GM11168 (cell line): ENCODE measurements around the gene KAZN.

Experiments used
- in situ Hi-C: fragments of 300-500 bp; cut with MboI; formaldehyde crosslinking; loops from one replicate; pipeline ENCODE4 v1.12.0; 2022; ENCODE audit warnings: low sequenced_read_pairs; ENCODE audit not compliant: unreplicated experiment

KAZN gene

GRCh38 chr1:15145327-15145726 lies 546.8 kb downstream of the KAZN start:
- in situ Hi-C loops = loop anchor here (25.0 kb wide), 1 partner anchor 292 kb away; the partner anchor contains the start of gene CTRC

GRCh38 chr1:15146142-15146680 lies 547.7 kb downstream of the KAZN start:
- in situ Hi-C loops = loop anchor here (25.0 kb wide), 1 partner anchor 291 kb away; the partner anchor contains the start of gene CTRC

DNA sequence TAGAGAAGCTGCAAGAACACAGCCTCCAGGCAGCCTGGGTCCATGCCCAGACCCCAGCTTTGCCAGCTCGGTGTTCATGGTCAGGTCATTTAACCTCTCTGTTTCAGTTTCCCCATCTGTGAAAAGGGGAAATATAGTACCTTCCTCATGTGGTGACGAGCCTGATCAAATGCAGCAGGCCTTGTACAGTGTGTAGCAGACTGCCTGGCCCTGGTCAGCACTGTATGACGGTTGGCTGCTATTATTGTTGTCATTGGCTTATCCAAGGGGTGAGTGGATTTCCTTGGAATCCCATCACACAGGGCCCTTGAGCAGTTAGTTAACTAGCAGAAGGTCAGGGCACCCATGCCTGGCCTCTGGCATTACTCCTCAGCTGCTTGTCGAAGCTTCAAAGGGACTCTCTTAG lies 548.5 kb downstream of the KAZN start:
- in situ Hi-C loops = loop anchor here (25.0 kb wide), 1 partner anchor 290 kb away; the partner anchor contains the start of gene CTRC

GRCh38 chr1:15148004-15148403 lies 549.5 kb downstream of the KAZN start:
- in situ Hi-C loops = loop anchor here (25.0 kb wide), 1 partner anchor 289 kb away; the partner anchor contains the start of gene CTRC

- in situ Hi-C loops = loop anchor here (25.0 kb wide), 1 partner anchor 289 kb away; the partner anchor contains the start of gene CTRC
Measured at GRCh38 chr1:15148475-15148874, 550.0 kb downstream of the KAZN start.

DNA sequence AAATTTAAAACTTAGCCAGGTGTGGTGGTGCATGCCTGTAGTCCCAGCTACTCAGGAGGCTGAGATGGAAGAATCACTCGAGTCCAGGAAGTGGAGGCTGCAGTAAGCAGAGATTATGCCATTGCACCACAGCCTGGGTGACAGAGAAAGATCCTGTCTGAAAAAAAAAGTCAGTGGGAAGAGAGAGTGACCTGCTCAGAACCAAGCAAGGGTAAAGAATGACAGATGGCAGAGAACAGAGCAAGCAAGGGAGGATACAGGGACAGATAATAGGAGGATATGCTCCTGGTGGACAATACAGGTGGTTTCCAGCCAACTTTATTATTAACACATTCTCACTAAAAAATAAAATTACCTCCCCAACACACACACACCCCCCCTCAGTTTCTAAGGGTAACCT lies 550.5 kb downstream of the KAZN start:
- in situ Hi-C loops = loop anchor here (25.0 kb wide), 1 partner anchor 288 kb away; the partner anchor contains the start of gene CTRC

DNA sequence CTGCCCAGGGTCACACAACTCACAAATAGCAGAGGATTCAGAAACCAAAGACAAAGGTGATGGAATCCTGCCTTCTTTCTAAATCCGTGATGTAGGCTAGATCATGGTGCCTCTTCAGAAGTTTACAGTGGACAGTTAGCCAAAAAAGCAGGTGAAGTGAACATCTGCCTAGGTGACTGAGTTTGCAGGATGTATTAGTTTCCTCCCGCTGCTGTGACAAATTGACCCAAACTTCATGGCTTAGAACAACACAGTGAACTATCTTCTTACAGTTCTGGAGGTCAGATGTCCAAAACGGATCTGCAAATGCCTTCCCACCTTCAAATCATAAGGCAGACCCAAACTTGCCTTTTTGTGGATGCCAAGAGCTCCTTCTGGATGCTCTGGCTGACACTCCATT lies 551.9 kb downstream of the KAZN start:
- in situ Hi-C loops = loop anchor here (10.0 kb wide), 1 partner anchor 104 kb away; no protein-coding TSS in a partner anchor

DNA sequence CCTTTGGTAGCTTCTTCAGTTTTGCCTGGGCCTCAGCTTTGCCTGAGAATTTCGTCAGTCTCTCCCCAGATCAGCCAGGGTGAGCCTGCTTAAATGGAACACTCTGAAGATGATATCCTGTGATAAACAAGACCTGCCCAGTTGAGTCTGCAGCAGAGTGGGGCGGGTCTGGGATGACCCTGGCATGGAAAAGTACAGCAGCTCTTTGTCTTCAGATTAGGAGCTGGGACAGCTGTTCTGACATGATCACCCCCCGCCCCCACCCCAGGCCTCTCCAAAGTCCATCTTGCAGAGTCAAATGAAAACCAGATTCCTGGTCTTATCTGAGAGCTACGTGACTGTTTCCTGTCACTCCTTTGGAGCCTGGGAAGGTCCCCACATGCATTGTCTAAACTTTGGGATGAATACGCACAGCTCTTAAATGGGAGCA lies 552.9 kb downstream of the KAZN start:
- in situ Hi-C loops = loop anchor here (10.0 kb wide), 1 partner anchor 103 kb away; no protein-coding TSS in a partner anchor

- in situ Hi-C loops = loop anchor here (10.0 kb wide), 1 partner anchor 103 kb away; no protein-coding TSS in a partner anchor
Measured at GRCh38 chr1:15151871-15152270, 553.4 kb downstream of the KAZN start.

DNA sequence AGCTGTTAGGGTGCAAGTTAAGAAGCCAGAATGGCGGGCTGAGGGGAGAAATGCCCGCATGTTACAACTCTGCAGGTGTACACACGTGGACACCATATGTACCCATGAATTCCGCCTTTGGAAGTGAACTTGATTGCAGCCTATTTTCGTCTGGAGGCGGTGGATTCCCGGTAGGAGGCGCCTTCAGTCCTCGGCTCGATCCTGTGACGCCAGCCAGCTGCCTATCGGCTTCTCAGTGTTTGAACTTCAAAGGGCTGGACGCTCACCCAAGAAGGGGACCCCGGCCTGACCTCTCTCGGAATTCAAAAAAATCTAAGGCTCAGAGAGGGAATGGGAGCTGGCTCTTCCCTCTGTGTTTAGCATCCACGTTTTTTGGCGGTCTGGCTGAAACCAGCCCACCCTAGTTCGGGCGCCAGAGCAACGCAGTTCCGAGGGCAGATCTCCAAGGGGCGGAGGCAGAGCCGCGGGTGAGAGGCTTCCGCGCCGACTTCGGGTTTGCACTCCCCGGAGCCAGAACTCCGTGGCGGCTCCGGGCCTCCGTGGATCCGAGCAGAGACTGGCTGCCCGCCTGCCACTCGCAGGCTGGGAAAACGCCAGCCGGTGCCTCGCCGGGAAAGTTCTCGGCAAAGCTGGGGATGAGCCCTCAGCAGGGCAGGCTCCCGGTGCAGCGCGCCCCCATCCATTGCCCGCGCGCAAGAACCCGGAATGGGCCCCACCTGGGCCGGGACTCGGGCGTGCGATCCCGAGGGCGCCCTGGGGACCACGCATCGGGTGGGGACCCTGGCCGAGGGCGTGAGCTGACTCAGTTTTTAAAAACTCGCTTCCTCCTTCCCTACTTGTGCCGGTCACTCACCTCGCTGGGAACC lies 554.1 kb downstream of the KAZN start:
- in situ Hi-C loops = loop anchor here (10.0 kb wide), 1 partner anchor 102 kb away; no protein-coding TSS in a partner anchor

DNA sequence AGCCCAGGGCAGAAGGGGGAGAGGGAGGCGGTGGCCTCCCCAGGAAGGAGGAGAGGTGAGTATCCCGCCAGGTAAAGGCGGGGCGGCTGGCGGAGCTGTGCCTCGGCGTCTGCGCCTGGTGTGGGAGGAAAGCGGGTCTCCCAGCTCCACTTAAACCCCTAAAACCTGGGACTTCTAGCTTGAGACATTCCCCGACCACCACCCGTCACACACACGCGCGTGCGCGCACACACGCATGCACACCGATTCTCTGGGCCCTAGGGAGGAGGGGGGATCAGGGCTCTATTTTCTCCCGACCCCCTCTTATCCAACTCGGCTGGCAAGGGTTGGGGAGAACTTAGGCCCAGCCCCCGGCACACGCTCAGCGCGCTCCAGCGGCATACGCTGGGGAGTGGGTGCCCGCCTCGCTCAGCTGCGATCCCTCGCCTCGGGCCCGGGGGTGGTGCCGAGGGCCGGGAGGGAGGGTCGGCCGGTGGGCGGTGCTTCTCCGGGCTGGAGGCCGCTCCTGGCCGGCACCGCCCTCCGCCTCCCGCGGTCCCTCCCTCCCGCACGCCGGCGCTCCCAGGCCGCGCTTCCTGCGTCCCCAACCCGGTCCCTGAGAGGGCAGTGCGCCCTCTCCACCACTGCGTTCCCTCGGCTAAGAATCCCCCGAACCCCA lies 554.8 kb downstream of the KAZN start, which contains the start of gene TMEM51:
TMEM51 (plus strand) TSS at position 564 of the 658 bp plus-strand sequence. CDS start 61,341 bp downstream, outside the sequence.
- in situ Hi-C loops = loop anchor here (10.0 kb wide), 1 partner anchor 101 kb away; no protein-coding TSS in a partner anchor

DNA sequence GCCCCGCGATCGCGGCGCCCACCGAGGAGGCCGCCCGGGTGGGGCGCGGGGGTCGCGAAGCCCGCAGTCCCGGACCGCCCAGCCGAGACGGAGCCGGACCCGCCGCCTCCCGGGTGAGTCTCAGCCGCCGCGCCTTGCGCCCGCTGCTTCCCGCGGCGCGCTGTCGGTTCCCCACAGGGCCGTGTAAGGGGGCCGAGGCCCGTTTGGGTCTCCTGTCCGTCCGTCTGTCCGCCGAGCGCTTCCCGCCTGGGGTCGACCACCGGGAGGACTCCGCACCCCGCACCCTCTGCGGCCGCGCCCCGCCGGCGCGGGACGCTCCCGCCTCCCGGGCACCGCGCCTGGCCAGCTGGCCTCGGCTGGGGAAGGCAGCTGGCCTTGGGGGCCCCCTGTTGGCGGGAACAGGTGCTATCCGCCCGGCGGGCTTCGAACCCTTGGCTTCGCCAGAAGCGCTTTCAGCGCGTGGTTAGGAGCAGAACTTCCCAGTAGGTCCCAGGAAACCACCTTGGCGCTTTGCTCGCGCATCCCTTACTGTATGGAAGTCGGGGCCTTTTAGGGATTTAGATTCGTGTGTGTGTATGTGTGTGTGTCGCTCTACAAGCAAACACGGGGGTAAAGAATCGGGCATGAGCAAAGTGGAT lies 555.5 kb downstream of the KAZN start:
- in situ Hi-C loops = loop anchor here (10.0 kb wide), 1 partner anchor 101 kb away; no protein-coding TSS in a partner anchor

DNA sequence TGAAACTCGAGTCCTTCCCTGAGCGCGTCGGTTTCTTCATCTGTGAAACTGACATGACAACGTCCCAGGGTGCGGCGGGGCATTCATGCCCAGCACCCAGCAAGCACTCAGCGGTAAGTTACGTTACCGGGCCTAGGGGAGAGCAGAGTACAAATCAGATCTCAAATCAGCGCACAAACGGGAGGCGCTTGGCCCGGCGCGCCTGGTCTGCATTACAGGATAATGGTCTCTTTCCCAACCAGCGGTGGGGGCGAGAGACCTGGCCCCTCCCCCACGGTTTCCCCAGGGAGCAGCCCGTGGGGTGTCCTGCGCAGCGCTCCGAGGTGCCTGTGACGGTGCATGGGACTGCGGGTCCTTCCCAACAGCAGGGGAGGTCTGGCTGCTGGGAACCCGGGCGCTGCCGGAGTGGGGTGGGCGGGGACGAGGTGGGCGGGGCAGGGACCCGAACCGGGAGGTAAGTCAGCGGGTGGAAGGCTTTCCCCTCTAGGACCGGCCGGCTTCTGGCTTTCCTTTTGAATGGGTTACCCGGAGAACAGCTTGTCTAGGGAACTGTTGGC lies 556.1 kb downstream of the KAZN start:
- in situ Hi-C loops = loop anchor here (10.0 kb wide), 1 partner anchor 100 kb away; no protein-coding TSS in a partner anchor

GRCh38 chr1:15155191-15155590 lies 556.7 kb downstream of the KAZN start:
- in situ Hi-C loops = loop anchor here (10.0 kb wide), 1 partner anchor 100 kb away; no protein-coding TSS in a partner anchor

GRCh38 chr1:15155888-15156741 lies 557.6 kb downstream of the KAZN start:
- in situ Hi-C loops = loop anchor here (10.0 kb wide), 1 partner anchor 99 kb away; no protein-coding TSS in a partner anchor

GRCh38 chr1:15156807-15157380 lies 558.4 kb downstream of the KAZN start:
- in situ Hi-C loops = loop anchor here (10.0 kb wide), 1 partner anchor 98 kb away; no protein-coding TSS in a partner anchor

GRCh38 chr1:15157524-15158399 lies 559.3 kb downstream of the KAZN start:
- in situ Hi-C loops = loop anchor here (10.0 kb wide), 1 partner anchor 97 kb away; no protein-coding TSS in a partner anchor
